Fibroblast of pulmonary artery (primary cell): ENCODE results near the gene DLGAP1.

Source experiments
- DNase-seq: peaks from one replicate; pipeline ENCODE4 v3.0.0-alpha.2; 2010; ENCODE audit warnings: low read depth
- H3K4me3 ChIP-seq: replicated peaks from 2 replicates; pipeline ENCODE4 v1.5.1; 2011; ENCODE audit warnings: low read depth, mild to moderate bottlenecking, control low read depth, low read length, moderate library complexity
- TF ChIP-seq, protein P1 (sequence below): IDR thresholded peaks from 2 replicates; pipeline ENCODE4 v1.5.1; 2011; ENCODE audit warnings: mild to moderate bottlenecking, control low read depth, low read length, inconsistent platforms; ENCODE audit errors: missing control alignments

DLGAP1 gene

DNA sequence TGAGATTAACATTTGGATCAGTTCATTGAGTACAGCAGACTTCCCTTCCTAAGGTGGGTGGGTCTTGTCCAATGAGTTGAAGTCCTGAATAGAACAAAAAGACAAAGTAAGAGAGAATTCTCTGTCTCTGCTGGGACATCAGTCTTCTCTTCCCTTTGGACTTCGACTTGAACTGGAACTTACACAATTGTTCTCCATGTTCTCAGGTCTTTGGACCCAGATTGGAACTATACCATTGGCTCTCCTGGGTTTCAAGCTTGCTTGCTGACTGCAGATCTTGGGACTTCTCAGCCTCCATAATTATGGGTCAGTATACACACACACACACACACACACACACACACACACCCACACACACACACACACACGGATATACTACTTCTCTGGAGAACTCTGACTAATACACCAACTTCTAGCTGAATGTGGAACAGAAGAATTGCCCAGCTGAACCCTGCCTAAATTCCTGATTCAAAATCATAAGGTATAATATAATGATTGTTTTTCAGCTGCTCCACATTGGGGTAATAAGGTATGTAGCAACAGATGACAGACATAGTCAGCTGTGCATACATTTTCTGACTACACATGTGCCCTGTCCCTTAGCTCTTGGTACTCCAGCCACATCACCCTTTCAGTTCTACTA lies 791.1 kb downstream of the DLGAP1 start:
- H3K4me3 ChIP-seq, result no peak overlapping the region
- TF ChIP-seq, protein P1, sequence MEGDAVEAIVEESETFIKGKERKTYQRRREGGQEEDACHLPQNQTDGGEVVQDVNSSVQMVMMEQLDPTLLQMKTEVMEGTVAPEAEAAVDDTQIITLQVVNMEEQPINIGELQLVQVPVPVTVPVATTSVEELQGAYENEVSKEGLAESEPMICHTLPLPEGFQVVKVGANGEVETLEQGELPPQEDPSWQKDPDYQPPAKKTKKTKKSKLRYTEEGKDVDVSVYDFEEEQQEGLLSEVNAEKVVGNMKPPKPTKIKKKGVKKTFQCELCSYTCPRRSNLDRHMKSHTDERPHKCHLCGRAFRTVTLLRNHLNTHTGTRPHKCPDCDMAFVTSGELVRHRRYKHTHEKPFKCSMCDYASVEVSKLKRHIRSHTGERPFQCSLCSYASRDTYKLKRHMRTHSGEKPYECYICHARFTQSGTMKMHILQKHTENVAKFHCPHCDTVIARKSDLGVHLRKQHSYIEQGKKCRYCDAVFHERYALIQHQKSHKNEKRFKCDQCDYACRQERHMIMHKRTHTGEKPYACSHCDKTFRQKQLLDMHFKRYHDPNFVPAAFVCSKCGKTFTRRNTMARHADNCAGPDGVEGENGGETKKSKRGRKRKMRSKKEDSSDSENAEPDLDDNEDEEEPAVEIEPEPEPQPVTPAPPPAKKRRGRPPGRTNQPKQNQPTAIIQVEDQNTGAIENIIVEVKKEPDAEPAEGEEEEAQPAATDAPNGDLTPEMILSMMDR, result no peak
- no peak for DNase-seq

DNA sequence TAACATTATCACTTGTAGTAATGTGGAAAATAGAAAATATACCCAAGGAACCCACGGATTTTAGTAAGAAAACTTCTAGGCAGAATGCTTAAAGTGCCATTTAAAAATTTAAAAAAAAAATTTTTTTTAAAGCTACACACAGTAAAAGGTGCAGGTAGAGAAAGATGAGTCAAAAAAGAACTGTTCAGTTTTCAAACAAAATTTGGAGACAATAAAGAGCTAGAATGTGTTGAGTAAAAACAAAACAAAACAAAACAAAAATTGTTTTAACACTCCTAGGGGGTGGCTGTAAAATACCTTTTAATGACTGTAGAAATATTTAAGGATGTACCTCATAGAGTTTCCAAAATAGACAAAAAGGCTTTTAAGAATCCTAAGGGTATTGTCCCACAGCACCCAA lies 793.1 kb downstream of the DLGAP1 start:
- TF ChIP-seq, protein P1, result no peak
- DNase-seq, result no peak
- H3K4me3 ChIP-seq, result no peak overlapping the region

DNA sequence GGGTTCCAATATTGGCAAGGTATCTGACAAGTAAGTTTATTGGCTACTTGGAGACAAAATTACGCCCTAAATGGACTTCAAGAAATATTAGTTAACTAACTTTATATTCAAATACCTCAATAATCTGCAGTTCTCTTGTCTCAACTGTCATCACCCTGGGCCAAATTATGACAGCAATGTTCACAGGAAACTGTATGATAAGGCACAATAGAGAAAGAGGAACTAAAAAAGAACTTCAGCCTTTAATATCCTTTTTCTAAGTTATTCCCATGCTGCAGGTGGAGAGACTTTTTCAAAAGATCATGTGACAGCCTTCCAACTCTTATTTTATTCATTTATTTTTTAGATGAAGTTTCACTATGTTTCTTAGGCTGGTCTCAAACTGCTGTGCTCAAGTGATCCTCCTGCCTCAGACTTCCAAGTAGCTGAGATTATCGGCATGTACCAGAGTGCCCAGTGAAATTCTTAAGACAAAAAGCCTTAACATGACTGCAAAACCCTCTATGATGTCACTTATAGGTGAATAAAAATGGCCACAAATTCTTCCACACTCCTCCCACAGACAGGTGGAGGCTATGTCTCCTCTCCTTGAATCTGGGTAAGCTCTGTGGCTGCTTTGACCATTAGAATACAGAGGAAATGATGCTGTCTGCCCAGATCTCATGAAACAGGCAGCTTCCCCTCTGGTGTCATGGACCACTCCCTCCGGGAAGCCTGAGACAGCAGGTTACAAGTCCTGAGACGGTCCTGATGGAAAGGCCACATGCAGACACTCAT lies 794.2 kb downstream of the DLGAP1 start:
- TF ChIP-seq, protein P1, result no peak
- DNase-seq, result no peak
- H3K4me3 ChIP-seq, result no peak overlapping the region

DNA sequence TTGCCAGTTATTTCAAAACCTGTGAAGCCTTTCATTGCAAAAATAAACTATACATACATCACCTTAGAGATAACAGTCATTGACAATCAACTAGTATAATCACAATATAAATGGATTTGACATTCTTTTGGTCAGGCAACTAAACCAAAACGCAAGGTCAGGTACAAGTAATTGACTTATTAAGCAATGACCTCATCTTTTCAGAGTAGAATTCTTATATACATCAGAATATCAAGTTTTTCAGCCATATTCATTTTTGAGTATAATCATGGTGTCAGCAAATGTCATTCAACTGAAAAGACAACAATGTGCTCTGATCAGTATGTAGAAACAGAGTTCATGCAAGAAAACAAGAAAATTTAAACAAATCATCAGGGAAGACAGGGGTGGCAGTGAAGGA lies 796.6 kb downstream of the DLGAP1 start:
- TF ChIP-seq, protein P1, result no peak
- no peak for DNase-seq
- no peak overlapping the region for H3K4me3 ChIP-seq

DNA sequence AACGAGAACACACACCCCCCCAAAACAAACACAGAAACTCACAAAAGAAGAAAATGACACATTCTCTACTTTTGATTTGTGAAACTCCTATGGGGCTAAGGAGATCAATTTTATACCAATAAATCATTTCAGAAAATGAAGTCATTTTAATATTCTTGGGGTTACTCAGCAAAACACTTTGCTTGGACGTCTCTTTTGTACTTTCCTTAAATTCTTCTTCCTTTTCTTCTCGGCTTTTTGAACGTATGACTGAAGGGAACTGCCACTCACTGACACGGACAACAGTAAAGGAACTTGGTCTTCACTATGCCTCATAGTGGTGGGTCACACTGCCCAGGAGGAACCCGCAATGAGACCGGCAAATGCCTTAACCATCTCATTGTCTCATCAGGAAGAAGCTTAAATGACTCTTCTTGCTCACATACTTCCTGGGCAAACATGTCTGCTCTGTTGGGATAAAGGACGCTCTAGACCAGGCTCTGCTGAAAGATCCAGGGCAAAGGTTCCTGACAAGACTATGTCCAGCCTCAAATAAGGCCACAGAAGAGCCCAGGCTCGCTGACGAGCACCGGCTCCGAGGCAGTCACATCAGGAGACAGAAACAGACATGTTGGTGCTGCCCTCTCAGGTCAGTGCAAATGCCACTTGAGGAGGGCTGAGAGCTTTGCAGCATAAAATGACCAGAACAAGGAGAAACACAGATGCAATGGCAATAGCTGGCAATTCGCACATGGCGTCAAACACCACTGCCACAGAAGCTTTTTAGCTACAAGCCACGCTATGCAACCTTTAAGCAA lies 799.7 kb downstream of the DLGAP1 start:
- no peak for DNase-seq
- no peak overlapping the region for H3K4me3 ChIP-seq
- TF ChIP-seq, protein P1, result no peak

DNA sequence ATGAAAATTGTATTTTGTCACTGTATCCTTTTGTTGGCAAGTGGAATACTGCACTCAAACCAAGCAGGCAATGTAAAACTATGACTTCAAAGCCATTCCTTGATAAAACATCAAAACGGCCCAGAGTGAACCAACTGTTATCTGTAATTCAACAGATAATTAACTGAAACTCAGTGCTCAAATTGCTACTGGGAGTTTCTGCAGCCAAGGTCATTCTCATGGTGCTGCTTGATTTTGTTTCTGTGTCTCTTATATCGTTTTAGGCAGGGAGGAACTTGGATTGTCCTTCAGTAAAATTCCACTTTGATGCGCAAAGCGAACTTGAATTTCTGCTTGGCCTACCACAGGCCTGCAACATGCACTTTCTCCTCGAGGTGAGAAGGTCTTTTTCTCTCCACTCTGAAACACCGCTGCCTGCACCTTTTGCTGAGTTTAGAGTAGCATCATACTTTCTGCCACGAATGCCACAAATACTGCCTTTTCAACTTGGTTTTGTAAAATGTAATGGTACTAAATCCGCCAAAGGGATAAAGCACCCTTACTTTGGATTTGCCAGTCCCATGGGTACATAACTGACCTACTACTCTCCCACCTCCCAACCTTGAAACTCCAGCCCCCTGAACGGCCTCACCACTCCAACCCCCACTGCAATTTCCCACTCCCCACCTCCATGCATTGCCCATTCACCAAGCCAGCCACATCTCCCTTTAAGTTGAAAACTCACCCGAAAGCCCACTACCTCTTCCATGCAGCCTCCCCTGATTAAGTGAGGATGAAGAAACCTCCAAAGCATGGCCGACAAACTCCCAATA lies 800.5 kb downstream of the DLGAP1 start:
- TF ChIP-seq, protein P1, result no peak
- no peak overlapping the region for H3K4me3 ChIP-seq
- DNase-seq, result no peak
